ENCODE measurements around the gene ULK3. TPM values are rescaled to one million over a fixed set of nuclear protein-coding genes. Genes with fewer than 3 reads are reported as not detected.
A peak's percentile ranks its signal among the peaks of the same experiment; 100 is the strongest.

ULK3 gene
- polyA plus RNA-seq, 2 donors: 68.8 to 143 TPM

DNA sequence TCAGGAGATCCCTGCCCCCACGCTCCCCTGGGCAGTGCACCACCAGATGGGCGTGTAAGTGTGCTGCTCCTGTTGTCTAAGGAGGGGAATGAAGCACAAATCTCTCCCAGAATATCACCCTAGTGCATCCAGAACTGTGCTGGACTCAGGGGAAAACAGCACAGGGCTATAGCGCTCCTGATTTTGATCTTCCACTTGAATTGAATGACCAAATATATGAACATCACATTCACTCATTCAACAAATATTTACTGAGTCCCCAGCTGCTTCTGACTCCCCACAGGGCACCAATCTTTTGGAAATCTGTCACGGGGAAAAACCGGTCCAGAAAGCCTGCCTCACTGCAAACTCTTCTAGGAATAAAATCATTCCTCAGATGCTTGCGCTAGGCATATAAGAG is 14.1 kb downstream of the ULK3 start:
- Histone ChIP-seq H3K4me1 (ENCODE audit: control insufficient read depth in 2 of 2, insufficient read depth in 2 of 2, low read length in 1 of 2) (peaks cover 2 to 5% of the 10 kb centered on the region in 2 donors), H3K27me3 (ENCODE audit: control insufficient read depth in 1 of 2, insufficient read depth in 2 of 2, low read length in 2 of 2) (peaks cover 0 to 3% of the 10 kb centered on the region in 2 donors), H3K9me3 (ENCODE audit: control insufficient read depth in 2 of 2, insufficient read depth in 1 of 2, low read depth in 1 of 2, low read length in 1 of 2) (no peaks in the 10 kb centered on the region), H3K4me3 (ENCODE audit: low read depth in 1 of 2, low read length in 2 of 2) (no peak overlapping the region), H3K36me3 (ENCODE audit: control insufficient read depth in 2 of 2, insufficient read depth in 2 of 2, low read length in 1 of 2) (no peaks in the 10 kb centered on the region), H3K27ac (ENCODE audit: low read depth in 2 of 2, low read length in 1 of 2) (no peak overlapping the region)
- WGBS, 2 donors: 67 to 73% methylated on average over 6 of the region's 6 CpGs

DNA sequence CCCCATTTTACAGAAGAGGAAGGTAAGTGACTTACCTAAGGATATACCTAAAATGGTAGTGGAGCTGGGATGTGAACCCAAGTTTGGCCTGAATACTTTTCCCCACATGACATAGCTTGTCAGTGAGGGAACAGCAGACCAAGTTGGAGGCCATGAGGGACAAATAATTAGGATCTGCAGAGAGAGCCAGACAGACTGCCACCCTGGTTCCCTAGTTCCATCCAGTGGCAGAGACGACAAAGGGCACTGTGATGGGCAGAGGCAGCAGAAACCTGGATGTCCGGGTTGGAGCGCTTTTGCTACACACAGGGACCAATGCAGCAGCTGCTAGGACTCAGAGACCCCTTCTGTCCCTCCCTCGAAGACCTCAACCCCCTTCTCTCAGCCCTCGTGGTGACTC is 15.3 kb downstream of the ULK3 start:
- Histone ChIP-seq H3K27ac (ENCODE audit: low read depth in 2 of 2, low read length in 1 of 2) (no peak overlapping the region), H3K36me3 (ENCODE audit: control insufficient read depth in 2 of 2, insufficient read depth in 2 of 2, low read length in 1 of 2) (no peaks in the 10 kb centered on the region), H3K4me3 (ENCODE audit: low read depth in 1 of 2, low read length in 2 of 2) (no peak overlapping the region), H3K27me3 (ENCODE audit: control insufficient read depth in 1 of 2, insufficient read depth in 2 of 2, low read length in 2 of 2) (peaks cover 0 to 3% of the 10 kb centered on the region in 2 donors), H3K9me3 (ENCODE audit: control insufficient read depth in 2 of 2, insufficient read depth in 1 of 2, low read depth in 1 of 2, low read length in 1 of 2) (no peaks in the 10 kb centered on the region), H3K4me1 (ENCODE audit: control insufficient read depth in 2 of 2, insufficient read depth in 2 of 2, low read length in 1 of 2) (peaks cover 2 to 5% of the 10 kb centered on the region in 2 donors)
- WGBS, 2 donors: 56 to 60% methylated on average over 5 of the region's 5 CpGs

DNA sequence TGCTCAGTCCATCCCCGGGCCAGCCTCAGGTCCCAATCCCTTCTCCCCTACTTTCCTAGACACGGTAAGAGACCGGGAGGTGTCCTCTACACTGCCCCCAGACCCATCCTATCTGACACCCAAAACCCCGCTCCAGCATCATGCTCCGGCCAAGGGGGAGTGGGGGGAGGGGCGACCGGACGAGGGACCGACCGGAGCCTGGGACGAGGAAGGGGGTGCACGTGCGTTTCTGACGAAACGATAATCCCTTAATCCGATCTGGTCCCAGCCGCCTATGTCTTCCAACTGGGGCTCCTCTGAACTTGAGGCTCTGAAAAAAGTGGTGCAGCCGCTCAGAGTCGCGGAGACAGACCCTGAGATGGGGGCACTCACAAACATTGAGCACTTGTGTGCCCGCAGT is 16.0 kb downstream of the ULK3 start:
- H3K9me3 ChIP-seq (ENCODE audit: control insufficient read depth in 2 of 2, insufficient read depth in 1 of 2, low read depth in 1 of 2, low read length in 1 of 2): no peaks in the 10 kb centered on the region
- H3K27me3 ChIP-seq (ENCODE audit: control insufficient read depth in 1 of 2, insufficient read depth in 2 of 2, low read length in 2 of 2): peaks cover 0 to 3% of the 10 kb centered on the region in 2 donors
- WGBS, 2 donors: 17 to 22% methylated on average over 21 of the region's 21 CpGs
- H3K4me3 ChIP-seq (ENCODE audit: low read depth in 1 of 2, low read length in 2 of 2): no peak overlapping the region
- H3K4me1 ChIP-seq (ENCODE audit: control insufficient read depth in 2 of 2, insufficient read depth in 2 of 2, low read length in 1 of 2): peaks cover 0 to 5% of the 10 kb centered on the region in 2 donors
- no peak overlapping the region for H3K27ac ChIP-seq (ENCODE audit: low read depth in 2 of 2, low read length in 1 of 2)
- no peaks in the 10 kb centered on the region for H3K36me3 ChIP-seq (ENCODE audit: control insufficient read depth in 2 of 2, insufficient read depth in 2 of 2, low read length in 1 of 2)

DNA sequence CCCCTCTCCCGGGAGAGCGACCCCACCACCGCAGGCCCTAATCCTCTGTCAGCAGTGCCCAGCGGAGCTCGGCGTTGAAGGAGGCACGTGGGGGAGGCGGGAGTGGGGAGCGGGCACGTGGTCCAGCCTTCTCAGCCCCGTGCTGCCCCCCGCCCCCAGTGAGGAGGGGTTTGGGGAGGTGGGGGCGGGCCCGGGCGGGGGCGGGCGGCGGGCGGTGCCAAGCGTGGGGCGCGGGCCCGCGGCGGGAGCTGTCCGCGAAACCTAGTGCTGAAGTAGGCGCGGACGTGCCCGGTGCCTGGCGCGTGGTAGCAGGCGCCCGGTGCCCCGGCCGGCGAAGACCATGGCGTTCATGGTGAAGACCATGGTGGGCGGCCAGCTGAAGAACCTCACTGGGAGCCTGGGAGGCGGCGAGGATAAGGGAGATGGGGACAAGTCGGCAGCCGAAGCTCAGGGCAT is 16.6 kb downstream of the ULK3 start, which contains the start of gene CPLX3:
Gene CPLX3, plus strand, starts transcription at position 264 of the 456 bp plus-strand sequence. Its CDS starts 77 bp downstream, at position 341.
- Histone ChIP-seq H3K36me3 (ENCODE audit: control insufficient read depth in 2 of 2, insufficient read depth in 2 of 2, low read length in 1 of 2) (no peaks in the 10 kb centered on the region), H3K4me1 (ENCODE audit: control insufficient read depth in 2 of 2, insufficient read depth in 2 of 2, low read length in 1 of 2) (peaks cover 0 to 5% of the 10 kb centered on the region in 2 donors), H3K27me3 (ENCODE audit: control insufficient read depth in 1 of 2, insufficient read depth in 2 of 2, low read length in 2 of 2) (peaks cover 0 to 3% of the 10 kb centered on the region in 2 donors), H3K9me3 (ENCODE audit: control insufficient read depth in 2 of 2, insufficient read depth in 1 of 2, low read depth in 1 of 2, low read length in 1 of 2) (no peaks in the 10 kb centered on the region), H3K27ac (ENCODE audit: low read depth in 2 of 2, low read length in 1 of 2) (no peak within 1 kb of the TSS), H3K4me3 (ENCODE audit: low read depth in 1 of 2, low read length in 2 of 2) (no peak within 1 kb of the TSS)
- 6 to 8% methylated on average over 27 to 44 of the region's 44 CpGs for WGBS, 2 donors

DNA sequence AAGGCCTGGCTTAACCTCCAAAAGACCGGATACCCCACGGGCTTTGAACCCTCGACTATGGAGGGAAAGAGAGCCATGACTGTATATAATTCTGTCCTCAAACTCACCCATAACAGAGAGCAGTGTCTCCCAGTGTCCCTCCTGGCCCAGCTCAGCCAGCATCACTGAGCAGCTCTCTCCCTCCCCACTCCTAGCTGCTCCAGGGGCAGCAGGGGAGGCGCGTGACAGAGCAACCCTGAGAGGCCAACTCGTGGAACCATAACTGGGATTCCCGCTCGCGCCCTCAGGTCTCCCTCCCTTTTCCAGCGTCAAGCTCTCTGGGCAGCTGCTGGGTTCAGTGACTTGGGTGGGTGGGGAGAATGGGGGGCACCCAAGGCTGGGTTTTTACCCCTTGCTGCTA is 17.1 kb downstream of the ULK3 start:
- 50 to 56% methylated on average over 10 of the region's 10 CpGs for WGBS, 2 donors
- Histone ChIP-seq H3K4me1 (ENCODE audit: control insufficient read depth in 2 of 2, insufficient read depth in 2 of 2, low read length in 1 of 2) (peaks cover 0 to 5% of the 10 kb centered on the region in 2 donors), H3K27ac (ENCODE audit: low read depth in 2 of 2, low read length in 1 of 2) (no peak overlapping the region), H3K36me3 (ENCODE audit: control insufficient read depth in 2 of 2, insufficient read depth in 2 of 2, low read length in 1 of 2) (no peaks in the 10 kb centered on the region), H3K27me3 (ENCODE audit: control insufficient read depth in 1 of 2, insufficient read depth in 2 of 2, low read length in 2 of 2) (peaks cover 0 to 3% of the 10 kb centered on the region in 2 donors), H3K9me3 (ENCODE audit: control insufficient read depth in 2 of 2, insufficient read depth in 1 of 2, low read depth in 1 of 2, low read length in 1 of 2) (no peaks in the 10 kb centered on the region), H3K4me3 (ENCODE audit: low read depth in 1 of 2, low read length in 2 of 2) (no peak overlapping the region)

DNA sequence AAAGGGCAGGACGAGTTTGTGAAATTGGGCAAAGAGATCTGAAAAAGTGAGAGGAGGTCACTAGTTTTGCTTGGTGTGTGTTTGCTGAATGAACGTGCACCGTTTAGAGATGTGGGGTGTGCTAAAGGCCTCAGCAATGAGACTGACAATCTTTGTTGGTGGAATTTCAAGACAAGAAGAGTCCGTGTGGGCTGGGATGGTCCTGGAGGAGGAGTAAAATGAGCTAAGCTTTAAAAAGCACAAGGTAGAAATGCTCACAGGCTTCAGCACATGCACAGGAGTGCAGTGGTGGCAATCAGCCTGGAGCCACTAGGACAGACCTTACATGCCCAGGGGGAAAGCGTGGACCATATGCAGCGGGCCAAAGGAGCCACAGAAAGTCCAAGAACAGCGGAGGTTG is 18.0 kb downstream of the ULK3 start:
- H3K36me3 ChIP-seq (ENCODE audit: control insufficient read depth in 2 of 2, insufficient read depth in 2 of 2, low read length in 1 of 2): no peaks in the 10 kb centered on the region
- H3K27ac ChIP-seq (ENCODE audit: low read depth in 2 of 2, low read length in 1 of 2): no peak overlapping the region
- WGBS, 2 donors: 71 to 72% methylated on average over 7 of the region's 7 CpGs
- no peak overlapping the region for H3K4me3 ChIP-seq (ENCODE audit: low read depth in 1 of 2, low read length in 2 of 2)
- H3K9me3 ChIP-seq (ENCODE audit: control insufficient read depth in 2 of 2, insufficient read depth in 1 of 2, low read depth in 1 of 2, low read length in 1 of 2): no peaks in the 10 kb centered on the region
- peaks cover 0 to 5% of the 10 kb centered on the region in 2 donors for H3K4me1 ChIP-seq (ENCODE audit: control insufficient read depth in 2 of 2, insufficient read depth in 2 of 2, low read length in 1 of 2)
- H3K27me3 ChIP-seq (ENCODE audit: control insufficient read depth in 1 of 2, insufficient read depth in 2 of 2, low read length in 2 of 2): peaks cover 0 to 3% of the 10 kb centered on the region in 2 donors

DNA sequence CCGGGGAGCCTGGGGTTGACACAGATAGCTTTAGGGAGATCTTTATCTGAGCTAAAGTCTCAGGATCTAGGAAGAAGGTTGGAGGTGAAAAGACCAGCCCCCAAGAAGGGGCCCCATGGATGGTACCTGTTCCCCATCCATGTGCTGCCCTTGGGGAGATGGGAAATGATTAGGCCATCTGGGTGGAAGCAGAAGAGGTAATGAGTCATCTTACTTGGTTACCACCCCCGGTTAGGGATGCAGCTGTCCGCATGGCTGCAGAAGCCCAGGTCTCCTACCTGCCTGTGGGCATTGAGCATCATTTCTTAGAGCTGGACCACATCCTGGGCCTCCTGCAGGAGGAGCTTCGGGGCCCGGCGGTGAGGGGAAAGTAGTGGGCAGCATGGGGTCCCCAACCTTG is 19.6 kb downstream of the ULK3 start:
- H3K27ac ChIP-seq (ENCODE audit: low read depth in 2 of 2, low read length in 1 of 2): no peak overlapping the region
- peaks cover 0 to 3% of the 10 kb centered on the region in 2 donors for H3K27me3 ChIP-seq (ENCODE audit: control insufficient read depth in 1 of 2, insufficient read depth in 2 of 2, low read length in 2 of 2)
- no peaks in the 10 kb centered on the region for H3K36me3 ChIP-seq (ENCODE audit: control insufficient read depth in 2 of 2, insufficient read depth in 2 of 2, low read length in 1 of 2)
- peaks cover 5 to 6% of the 10 kb centered on the region in 2 donors for H3K4me1 ChIP-seq (ENCODE audit: control insufficient read depth in 2 of 2, insufficient read depth in 2 of 2, low read length in 1 of 2)
- H3K4me3 ChIP-seq (ENCODE audit: low read depth in 1 of 2, low read length in 2 of 2): no peak overlapping the region
- WGBS, 2 donors: 73 to 75% methylated on average over 3 to 6 of the region's 6 CpGs
- no peaks in the 10 kb centered on the region for H3K9me3 ChIP-seq (ENCODE audit: control insufficient read depth in 2 of 2, insufficient read depth in 1 of 2, low read depth in 1 of 2, low read length in 1 of 2)

DNA sequence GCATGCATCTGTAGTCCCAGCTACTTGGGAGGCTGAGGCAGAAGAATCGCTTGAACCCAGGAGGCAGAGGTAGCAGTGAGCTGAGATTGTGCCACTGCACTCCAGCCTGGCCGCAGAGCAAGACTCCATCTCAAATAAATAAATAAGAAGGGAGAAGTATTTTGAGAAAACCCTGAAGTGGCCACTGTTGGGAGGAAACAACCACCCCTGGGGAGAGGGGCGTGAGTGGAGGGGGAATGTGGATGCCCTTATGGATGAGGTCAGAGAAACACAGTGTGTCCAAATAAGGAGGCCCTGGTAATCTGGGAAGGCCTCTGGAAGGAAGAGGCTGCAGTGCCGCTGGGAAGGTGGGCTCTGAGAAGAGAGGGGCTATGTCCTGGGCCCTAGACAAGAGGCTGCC is 20.7 kb downstream of the ULK3 start:
- H3K27me3 ChIP-seq (ENCODE audit: control insufficient read depth in 1 of 2, insufficient read depth in 2 of 2, low read length in 2 of 2): peaks cover 0 to 3% of the 10 kb centered on the region in 2 donors
- H3K27ac ChIP-seq (ENCODE audit: low read depth in 2 of 2, low read length in 1 of 2): no peak overlapping the region
- 84 to 88% methylated on average over 4 of the region's 4 CpGs for WGBS, 2 donors
- H3K4me3 ChIP-seq (ENCODE audit: low read depth in 1 of 2, low read length in 2 of 2): no peak overlapping the region
- H3K36me3 ChIP-seq (ENCODE audit: control insufficient read depth in 2 of 2, insufficient read depth in 2 of 2, low read length in 1 of 2): no peaks in the 10 kb centered on the region
- no peaks in the 10 kb centered on the region for H3K9me3 ChIP-seq (ENCODE audit: control insufficient read depth in 2 of 2, insufficient read depth in 1 of 2, low read depth in 1 of 2, low read length in 1 of 2)
- H3K4me1 ChIP-seq (ENCODE audit: control insufficient read depth in 2 of 2, insufficient read depth in 2 of 2, low read length in 1 of 2): peaks cover 5 to 11% of the 10 kb centered on the region in 2 donors

DNA sequence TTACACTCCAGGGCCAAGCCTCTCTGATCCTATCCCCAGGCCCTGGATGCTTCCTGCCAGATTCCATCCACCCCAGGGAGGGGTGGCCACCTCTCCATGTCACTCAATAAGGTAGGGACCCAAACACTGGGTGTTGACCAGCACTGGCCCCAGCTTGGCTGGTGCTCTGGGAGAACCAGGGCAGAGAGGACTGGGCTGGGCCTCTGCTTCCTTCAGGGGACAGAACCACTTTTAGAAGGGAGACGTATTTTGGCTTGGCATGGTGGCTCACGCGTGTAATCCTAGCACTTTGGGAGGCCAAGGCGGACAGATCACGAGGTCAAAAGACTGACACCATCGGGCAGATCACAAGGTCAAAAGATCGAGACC is 21.2 kb downstream of the ULK3 start:
- no peaks in the 10 kb centered on the region for H3K36me3 ChIP-seq (ENCODE audit: control insufficient read depth in 2 of 2, insufficient read depth in 2 of 2, low read length in 1 of 2)
- H3K4me3 ChIP-seq (ENCODE audit: low read depth in 1 of 2, low read length in 2 of 2): no peak overlapping the region
- peak overlapping the region in 1 of 2 donors; percentile 29 for H3K27ac ChIP-seq (ENCODE audit: low read depth in 2 of 2, low read length in 1 of 2)
- H3K4me1 ChIP-seq (ENCODE audit: control insufficient read depth in 2 of 2, insufficient read depth in 2 of 2, low read length in 1 of 2): peaks cover 5 to 13% of the 10 kb centered on the region in 2 donors
- 83 to 87% methylated on average over 7 of the region's 7 CpGs for WGBS, 2 donors
- peaks cover 0 to 3% of the 10 kb centered on the region in 2 donors for H3K27me3 ChIP-seq (ENCODE audit: control insufficient read depth in 1 of 2, insufficient read depth in 2 of 2, low read length in 2 of 2)
- H3K9me3 ChIP-seq (ENCODE audit: control insufficient read depth in 2 of 2, insufficient read depth in 1 of 2, low read depth in 1 of 2, low read length in 1 of 2): no peaks in the 10 kb centered on the region

DNA sequence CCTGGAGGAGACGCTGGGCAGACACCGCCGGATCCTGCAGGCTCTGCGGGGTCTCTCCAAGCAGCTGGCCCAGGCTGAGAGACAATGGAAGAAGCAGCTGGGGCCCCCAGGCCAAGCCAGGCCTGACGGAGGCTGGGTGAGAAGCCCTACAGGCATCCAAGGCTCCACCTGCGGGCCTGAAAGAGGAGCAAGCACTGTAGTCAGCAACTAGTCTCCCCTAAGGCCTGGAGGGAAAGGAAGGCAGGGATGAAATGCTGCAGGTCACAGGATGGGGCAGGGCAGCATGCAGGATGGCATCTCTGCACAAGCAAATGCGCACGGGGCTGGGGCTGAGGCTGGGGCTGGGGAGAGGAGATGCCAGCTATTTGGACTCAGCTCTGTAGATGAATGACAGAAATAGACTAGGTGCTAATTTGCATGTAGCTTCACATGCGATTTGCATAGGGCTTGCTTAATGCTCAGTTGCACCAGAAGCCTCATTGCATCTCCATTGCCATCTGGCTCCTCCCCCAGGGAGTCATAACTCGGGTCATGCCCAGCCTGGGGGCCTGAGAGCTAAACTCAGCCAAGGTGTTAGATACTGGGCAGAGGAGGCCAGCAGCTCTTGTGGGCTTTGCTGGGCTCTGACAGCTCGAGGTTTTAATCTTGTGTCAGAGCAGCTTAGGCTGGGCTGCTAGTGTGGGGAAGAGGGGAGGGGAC is 21.7 kb downstream of the ULK3 start:
- Histone ChIP-seq H3K4me1 (ENCODE audit: control insufficient read depth in 2 of 2, insufficient read depth in 2 of 2, low read length in 1 of 2) (peaks cover 1 to 17% of the 10 kb centered on the region in 2 donors), H3K27ac (ENCODE audit: low read depth in 2 of 2, low read length in 1 of 2) (peak overlapping the region in 1 of 2 donors; percentile 29), H3K36me3 (ENCODE audit: control insufficient read depth in 2 of 2, insufficient read depth in 2 of 2, low read length in 1 of 2) (no peaks in the 10 kb centered on the region), H3K9me3 (ENCODE audit: control insufficient read depth in 2 of 2, insufficient read depth in 1 of 2, low read depth in 1 of 2, low read length in 1 of 2) (no peaks in the 10 kb centered on the region), H3K4me3 (ENCODE audit: low read depth in 1 of 2, low read length in 2 of 2) (no peak overlapping the region), H3K27me3 (ENCODE audit: control insufficient read depth in 1 of 2, insufficient read depth in 2 of 2, low read length in 2 of 2) (peaks cover 0 to 3% of the 10 kb centered on the region in 2 donors)
- 60 to 65% methylated on average over 11 of the region's 11 CpGs for WGBS, 2 donors

All from esophagus (tissue), 2 donors.